Nucleus accumbens (tissue), 56 donors: Measurements from ENCODE around the gene ITGB2.
A peak's percentile ranks its signal among the peaks of the same experiment; 100 is the strongest.

Experiments used
- DNase-seq, 56 donors: peaks; one replicate each; lab custom pipeline; 2025; lab: John Stamatoyannopoulos, UW

Gene ITGB2

DNA sequence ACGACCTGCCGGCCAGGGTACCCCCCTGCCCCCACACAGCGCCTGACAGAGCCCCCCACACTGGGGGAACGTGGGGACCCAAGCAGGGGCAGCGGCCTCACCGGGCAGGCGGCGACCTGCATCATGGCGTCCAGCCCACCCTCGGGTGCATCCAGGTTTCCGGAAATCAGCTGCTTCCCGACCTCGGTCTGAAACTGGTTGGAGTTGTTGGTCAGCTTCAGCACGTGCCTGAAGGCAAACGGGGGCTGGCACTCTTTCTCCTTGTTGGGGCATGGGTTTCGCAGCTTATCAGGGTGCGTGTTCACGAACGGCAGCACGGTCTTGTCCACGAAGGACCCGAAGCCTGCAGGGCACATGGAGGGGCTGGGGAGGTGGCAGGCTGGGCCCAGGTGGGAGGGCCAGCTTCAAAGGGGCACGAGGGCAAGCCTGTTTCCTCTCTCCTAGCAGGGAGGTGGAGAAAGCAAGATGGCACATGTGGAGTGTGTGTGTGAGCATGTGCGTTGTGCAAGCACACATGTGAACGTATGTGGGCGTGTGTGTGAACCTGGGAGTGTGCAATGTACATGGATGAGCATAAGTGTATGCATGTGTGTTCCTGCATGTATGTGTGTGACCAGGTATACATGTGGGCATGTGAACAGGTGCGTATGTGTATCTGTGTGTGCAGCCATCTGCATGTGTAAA lies 19.2 kb downstream of the ITGB2 start:
- no peak for DNase-seq

DNA sequence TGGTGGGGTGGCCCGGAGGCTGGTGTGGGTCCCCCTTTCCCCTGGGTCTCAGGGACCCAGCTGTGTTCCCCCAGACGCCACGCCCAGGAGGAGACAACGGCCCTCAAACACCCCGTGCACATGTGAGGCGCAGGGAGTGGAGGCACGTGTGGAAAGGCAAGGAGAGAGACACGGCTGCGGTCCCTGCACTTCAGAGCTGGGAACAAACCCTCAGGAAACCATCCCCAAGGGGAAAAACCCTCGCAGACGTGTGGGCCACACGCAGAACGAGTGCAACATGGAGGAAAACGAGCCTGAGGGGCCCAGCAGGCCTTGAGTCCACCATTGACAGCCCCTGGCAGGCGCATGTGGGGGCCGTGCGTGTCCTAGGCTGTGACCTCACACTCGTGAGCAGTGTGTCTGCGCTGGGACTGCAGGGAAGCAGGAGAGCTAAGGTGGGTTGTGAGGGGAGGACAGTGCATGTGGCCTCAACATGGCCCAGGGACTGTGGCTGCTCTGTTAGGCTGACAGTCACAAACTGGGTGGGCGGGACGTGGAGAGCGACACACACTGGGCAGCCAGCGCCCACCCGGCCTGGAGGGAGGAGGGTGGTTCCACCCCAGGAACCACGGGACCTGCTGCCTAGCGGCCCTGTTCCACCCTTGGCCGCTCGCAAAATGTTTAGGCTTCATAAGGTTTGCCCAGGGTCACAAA lies 20.0 kb downstream of the ITGB2 start:
- no peak for DNase-seq

DNA sequence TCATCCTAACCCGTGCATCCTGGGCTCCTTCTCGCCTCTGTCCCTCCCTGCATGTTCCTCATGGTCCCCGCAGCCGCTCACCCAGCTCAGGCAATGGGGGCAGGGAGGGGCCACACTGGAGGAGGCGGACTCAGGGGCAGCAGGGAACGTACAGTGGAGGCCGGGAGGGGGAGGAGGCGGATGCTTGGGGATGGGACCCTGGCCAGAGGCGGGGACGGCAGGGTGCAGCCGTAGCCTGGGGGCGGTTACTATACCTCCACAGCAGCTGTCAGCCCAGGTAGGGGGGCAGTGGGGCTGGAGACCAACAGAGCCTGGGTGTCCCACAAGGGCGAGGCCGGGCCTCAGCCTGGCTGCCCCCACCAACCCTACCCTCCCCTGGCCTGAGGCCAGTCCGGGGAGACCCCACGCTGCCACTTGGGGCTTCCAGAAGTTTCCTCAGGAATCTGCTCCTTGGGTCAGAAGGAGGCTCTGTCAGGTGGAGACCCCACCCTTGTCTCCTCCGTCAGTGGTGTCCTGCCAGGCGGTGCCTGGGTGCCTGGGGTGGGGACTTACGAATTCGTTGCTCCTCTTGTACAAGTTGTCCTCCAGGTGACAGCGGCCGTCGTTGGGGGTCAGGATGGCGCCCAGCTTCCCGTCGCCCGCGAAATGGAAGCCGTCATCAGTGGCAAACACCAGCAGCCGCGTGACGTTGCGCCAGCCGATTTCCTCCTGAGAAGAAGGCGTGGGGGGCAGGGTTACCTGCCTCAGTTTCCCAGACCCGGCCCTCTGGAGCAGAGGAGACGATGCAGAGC lies 20.7 kb downstream of the ITGB2 start:
- no peak for DNase-seq

DNA sequence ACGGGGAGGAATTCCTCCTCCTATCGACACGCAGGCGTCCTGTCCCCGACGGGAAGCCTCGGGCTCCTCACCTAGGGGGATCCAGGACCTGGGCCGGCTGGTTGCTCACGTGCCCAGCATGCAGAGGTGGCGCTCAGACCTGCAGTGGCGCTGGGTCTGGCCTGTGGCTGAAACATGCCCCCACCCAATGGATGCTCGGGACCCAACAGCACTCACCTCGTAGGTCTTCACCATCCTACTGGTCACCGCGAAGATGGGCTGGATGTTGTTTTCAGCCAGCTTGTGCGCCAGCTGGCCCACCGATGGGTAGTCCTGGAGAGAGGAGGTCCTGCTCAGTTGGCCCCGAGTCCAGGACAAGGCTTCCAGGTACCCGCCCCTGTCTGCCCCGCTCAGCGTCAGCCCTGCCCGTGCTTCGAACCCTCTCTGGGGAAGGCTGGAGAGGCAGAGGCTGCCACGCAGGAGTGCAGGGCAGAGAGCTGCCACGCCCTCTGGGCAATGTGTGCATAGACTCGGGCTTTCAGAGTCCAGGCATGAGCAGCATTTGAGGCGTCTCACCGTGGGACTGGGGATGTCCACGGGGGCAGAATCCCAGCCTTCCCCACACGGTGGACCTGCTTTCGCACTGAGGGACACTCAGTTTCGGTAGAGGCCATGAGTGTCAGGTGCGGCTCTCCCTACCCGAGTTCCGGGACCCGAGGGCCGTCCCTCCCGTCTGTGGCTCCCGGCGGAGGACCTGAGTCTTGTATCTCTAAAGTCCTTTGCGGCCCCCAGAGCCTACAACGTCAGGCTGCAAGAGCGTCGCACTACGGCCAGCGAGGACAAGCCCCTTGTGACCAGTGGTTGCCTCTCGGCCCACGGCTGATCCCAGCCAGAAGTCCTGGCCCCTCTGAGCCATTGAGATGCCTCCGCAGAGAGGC lies 21.6 kb downstream of the ITGB2 start:
- DNase-seq: no peak

DNA sequence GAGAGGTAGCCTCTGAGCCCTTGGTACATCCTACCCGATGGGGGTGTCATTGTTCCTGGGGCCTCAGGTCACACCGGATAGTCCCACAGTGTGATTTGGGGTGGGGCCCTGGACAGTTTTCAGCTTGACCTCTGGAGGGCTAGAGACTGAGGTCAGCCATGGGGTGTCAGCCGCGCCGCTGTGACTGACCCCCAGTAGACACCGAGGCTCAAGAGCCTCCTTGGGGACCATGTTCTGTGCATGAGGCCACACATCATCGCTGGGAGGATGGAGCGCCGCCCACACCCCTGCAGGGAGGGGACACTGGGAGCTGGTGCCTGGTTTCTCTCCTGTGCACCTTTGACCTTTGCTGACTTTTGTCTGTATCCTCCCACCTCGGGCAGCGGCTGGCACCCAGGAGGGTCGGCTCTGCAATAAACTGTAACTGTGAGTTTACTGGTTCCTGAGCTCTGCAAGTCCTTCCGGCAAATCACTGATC lies 22.6 kb downstream of the ITGB2 start:
- DNase-seq: no peak

DNA sequence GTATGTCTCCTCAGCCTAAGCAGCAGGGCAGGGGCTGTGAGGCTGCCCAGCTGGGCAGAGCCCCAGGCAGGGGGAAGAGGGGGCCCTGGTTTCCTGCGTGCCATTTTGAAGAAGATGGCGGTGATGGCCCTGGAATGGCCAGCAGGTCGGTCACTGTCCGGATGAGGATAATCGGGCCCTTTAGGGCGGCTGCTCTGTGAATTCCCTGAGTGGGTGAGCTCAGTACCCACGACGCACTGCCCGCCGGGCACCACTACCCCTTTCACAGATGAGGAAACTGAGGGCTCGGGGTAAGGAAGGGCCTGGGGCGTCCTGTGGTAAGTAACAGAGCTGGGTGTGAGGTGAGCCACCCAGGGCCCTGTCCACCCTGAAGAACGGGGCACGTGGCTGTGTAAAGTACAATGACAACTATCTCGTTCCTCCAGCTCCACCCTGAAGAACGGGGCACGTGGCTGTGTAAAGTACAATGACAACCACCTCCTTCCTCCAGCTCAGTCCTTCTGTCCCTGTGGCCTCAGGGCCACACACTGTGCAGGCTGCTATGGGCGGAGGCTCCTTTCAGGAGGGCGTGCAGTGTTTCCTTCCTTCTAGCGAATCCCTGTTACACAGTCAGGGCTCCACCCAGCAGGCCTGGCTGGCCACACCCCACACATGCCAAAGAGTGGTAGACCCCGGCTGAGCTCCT lies 23.2 kb downstream of the ITGB2 start:
- no peak for DNase-seq

DNA sequence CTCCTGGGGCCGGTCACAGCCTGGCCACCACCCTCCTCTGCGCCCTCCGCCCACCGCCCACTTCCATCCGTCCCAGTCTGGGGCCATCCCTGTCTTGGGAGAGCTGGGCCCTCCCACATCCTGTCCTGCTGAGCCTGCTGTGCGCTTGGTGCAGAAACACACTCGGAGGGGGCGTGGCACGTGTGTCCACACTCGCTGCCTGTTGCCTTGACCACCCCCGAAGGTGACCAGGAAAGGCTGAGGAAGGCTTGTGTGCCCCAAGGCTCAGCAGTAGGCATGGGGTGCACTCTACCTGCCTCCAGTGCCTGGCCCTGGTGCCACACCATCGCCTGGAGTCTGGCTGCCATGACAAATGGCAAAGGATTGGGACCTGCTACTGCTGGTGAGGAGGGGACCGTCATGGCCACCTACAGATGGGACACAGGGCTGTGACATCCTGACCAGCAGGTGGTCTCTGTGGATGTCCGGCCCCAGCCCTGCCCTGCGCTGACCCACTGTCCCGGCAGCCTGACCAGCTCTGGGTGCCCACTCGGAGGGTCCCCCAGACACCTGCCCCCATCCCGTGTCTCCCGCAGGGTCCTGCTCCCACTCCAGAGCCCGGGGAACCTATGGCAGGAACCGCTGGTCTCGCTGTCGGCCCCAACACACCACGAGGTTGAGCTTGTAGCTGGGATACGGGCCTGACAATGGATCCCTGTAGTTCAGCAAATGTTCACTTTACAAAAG lies 24.0 kb downstream of the ITGB2 start:
- DNase-seq: no peak

DNA sequence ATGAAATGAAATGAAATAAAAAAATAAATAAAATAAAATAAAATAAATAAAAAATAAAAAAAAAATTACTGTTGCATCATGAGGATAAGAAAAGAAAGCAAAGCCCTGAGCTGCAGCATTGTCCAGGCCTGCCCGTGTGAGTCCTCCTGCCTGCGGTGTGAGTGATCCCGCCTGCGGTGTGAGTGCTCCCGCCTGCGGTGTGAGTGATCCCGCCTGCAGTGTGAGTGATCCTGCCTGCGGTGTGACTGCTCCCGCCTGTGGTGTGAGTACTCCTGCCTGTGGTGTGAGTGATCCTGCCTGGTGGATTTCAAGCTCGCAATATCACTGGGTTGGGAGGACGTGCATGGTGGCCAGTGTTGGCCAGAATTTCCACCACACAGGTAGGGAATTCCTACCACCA lies 24.8 kb downstream of the ITGB2 start:
- DNase-seq: no peak

DNA sequence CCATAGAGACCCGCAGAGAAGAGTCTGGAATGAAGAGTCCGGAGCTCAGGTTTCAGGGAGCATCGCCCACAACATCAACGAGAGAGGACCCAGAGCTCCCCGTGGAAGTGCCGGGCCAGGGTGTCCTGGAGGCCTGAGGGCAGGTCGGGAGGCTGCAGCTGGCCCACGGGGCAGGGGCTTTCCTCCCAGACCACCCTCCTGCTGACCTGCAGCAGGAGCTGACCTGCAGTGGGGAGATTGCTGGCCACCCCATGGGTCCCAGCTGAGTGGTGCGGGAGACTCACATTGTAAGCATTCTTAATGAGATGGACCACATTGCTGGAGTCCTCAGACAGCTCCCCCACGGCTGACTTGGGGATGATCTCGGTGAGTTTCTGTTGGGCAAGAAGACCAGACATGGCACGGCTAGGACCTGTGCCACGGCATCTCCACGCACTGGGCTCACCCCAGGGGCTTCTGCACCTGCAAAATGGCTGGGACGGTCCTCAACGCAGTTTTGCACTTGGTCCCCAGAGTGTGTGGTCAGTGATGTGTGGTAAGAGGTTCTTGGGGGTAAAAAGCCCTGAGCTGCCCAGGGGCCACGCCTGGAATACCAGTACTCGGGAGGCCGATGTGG lies 25.9 kb downstream of the ITGB2 start:
- no peak for DNase-seq

DNA sequence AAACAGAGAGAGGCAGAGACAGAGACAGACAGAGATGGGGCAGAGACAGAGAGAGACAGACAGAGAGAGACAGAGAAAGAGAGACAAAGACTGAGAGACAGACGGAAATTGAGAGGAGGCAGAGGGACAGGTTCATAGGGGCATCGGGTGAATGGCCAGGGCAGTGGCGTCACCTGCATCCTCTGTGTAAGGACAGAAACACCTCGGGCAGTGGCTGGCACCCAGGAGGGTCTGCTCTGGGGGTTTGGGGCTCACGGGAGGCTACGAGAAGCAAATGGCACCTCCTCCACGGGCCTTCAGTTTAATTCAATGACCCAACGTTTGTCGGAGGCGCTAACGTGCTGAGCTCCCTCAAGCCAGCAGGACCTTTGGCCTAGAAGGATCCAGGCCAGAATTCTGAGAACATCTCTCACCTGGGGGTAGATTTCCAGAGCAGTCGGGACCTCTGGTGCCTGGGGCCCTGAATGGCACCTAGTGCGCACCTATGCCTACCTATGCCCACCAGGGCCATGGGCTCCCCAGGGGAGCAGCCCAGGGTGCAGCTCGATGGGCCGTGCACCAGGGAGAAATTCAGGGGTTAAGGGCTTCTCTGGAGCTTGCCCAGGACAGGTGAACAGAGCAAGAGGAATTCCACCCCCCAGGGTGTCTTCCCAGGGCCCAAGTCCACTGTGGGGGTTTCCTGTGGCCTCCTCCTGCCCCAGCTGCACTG lies 26.6 kb downstream of the ITGB2 start:
- no peak for DNase-seq

DNA sequence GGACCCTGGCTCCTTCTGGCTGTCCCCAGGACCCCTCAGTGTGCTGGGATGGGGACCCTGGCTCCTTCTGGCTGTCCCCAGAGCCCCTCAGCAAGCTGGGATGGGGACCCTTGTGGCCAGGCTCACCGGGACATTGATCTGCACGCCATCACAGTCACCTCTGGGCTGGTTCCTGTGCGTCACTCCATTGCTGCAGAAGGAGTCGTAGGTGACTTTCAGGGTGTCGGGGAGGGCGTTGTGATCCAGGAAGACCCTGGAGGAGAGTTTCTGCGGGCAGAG lies 27.5 kb downstream of the ITGB2 start:
- DNase-seq: no peak

DNA sequence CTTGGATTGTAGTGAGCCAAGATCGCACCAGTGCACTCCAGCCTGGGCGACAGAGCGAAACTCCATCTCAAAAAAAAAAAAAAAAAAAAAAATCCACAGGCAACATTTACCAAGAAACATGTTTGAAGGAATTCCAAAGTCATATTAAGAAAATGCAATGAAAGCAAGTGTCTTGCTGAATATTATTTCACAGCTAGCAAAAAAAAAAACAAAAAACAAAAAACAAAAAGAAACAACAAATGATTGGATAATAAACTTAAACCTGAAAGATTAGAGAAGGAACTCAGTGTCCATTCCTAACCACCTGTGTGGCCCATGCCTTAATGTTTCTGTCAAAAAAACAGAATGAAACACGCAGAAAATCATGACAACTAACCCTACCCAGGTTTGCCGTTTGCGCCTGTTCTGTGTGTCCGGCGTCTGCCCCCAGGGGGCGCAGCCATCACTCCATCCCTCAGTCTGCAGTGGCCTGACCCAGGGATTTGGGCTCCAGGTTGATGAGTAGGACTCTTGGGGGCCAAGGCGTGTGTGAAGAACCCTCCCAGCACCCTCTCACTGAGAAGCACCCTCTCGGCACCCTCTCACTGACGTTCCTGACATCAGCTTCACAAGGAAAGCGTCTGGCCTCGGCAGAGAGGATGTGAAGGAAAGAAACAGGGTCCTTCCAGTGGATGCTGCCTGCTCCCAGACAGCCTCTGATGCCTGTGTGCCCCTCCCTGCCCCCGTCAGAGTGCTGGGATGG lies 28.0 kb downstream of the ITGB2 start:
- peak in 10 of 56 donors; percentile 8 to 67 (median 21) for DNase-seq

DNA sequence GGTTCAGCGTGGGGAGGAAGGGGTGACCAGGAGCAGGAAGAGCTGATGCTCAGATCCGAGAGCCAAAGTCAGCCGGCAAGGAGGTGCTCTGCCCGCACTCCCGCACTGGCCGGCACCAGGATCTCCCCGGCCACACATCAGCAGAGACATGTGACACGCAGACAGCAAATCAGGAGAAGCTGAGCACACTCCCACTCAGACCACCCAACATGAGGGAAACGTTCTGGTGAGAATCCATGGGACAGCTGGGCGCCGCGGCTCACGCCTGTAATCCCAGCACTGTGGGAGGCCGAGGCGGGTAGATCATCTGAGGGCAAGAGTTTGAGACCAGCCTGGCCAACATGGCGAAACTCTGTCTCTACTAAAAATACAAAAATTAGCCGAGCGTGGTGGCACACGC lies 28.6 kb downstream of the ITGB2 start:
- no peak for DNase-seq

DNA sequence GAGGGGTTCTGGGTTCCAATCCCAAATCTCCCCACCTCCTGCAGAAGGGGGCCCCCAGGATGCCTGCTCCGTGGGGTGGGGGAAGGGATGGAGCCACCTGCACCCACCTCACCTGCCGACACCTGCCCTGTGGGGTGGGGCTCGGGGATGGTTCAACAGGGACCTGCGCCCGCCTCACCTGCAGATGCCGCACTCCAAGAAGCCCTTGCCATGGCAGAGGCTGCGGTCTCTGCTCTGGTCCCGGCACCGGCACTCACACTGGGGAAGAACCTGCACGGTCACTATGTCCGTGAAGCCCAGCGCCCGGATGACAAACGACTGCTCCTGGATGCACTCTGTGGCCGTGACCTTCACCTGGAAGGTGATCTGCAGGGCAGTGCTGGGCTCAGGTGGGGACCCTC lies 29.1 kb downstream of the ITGB2 start:
- DNase-seq: no peak

DNA sequence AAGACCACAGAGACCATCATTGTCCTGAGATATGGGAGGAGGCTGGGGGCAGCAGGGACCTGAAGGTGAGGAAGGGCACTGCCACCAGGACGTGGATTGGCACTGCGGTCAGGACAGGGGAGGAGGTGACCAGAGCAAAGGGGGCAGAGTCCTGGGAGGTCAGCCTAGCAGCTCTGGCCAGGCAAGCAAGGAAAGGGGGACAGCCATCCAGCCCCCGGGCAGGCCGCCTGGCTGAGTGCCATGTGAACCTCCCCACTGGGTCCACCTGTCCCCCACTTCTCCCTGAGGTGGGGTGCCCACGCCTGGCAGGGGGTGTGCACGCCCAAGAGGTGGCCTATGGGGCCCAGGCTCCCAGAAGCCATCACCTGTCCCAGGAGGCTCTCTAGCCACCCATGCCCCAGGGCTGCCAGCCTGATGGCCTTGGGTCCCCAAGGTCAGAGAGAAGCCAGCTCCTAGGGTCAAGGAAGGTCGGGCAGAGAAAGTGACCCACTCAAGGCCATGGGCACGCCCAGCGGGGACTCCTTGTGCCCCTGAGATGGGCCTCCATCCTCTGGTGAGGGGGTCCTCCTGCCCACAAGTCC lies 29.6 kb downstream of the ITGB2 start:
- DNase-seq: no peak

DNA sequence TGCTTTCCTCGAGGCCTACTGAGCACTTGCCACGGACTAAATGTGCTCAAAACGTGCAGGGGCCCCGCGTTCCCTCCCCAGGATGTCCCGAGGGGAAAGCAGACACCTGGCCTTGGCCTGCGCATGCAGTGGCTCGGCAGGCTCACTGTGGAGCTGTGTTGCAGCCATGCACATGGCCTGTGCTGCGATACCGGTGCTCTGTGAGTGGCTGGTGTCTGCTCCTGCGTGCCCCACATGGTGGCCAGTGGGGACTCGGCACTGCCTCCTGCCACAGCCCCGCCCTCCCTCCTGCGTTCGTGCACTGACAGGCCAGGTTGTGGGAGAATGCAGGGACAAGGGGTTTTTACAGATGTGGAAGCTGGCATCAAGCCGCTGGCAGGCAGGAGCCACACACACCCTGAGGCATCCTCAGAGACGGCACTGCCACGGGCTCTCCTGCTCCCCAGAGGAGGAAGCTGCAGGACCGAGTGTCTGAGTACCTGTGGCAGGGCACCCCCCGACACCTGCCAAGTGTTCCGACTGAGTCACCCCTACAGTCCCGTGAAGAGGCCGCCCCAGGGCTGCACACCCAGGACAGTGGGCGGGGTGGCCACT lies 30.3 kb downstream of the ITGB2 start:
- DNase-seq: no peak
